GM18870 (cell line): ENCODE measurements around the gene CCR9.

Experiments used
- ATAC-seq: cut with Tn5 transposase; IDR thresholded peaks from one replicate; pipeline ENCODE4 v1.9.1; 2021; ENCODE audit warnings: moderate library complexity; ENCODE audit not compliant: unreplicated experiment

CCR9 gene

GRCh38 chr3:45950686-45951600 lies 64.6 kb downstream of the CCR9 start:
- no peak for ATAC-seq

- ATAC-seq, result no peak
These were observed 65.6 kb downstream of the CCR9 start for GRCh38 chr3:45951946-45952345.

- no peak for ATAC-seq
These were observed 66.1 kb downstream of the CCR9 start for GRCh38 chr3:45952456-45952855.
